HEK293T (cell line): ENCODE results near the gene SENP5.

ENCODE experiments used
- CTCF ChIA-PET: fragments of 350-600 bp; formaldehyde crosslinking; extraction: SDS; loops from one replicate; lab custom pipeline; 2021; ENCODE audit warnings: antibody characterized with exemption, inconsistent platforms; lab: Yijun Ruan, JAX
- POLR2A ChIA-PET: fragments of 350-600 bp; formaldehyde crosslinking; extraction: SDS; loops from one replicate; lab custom pipeline; 2020; ENCODE audit warnings: antibody characterized with exemption, inconsistent platforms; lab: Yijun Ruan, JAX
- DNase-seq: peaks from one replicate; pipeline ENCODE4 v3.0.0; 2012; ENCODE audit warnings: mixed read lengths; ENCODE audit errors: extremely low spot score
- ARNT ChIP-seq: fragments of 450-650 bp; IDR thresholded peaks from 2 replicates; pipeline ENCODE4 v1.6.1; 2017; ENCODE audit warnings: mild to moderate bottlenecking
- BHLHE40 ChIP-seq: fragments of 450-650 bp; IDR thresholded peaks from 2 replicates; pipeline ENCODE4 v1.6.1; 2016; ENCODE audit warnings: mild to moderate bottlenecking, moderate library complexity, borderline replicate concordance
- CTBP1 ChIP-seq: fragments of 450-650 bp; IDR thresholded peaks from 2 replicates; pipeline ENCODE4 v1.6.1; 2016; ENCODE audit warnings: borderline replicate concordance
- ELF4 ChIP-seq: fragments of 450-650 bp; IDR thresholded peaks from 2 replicates; pipeline ENCODE4 v1.6.1; 2017; ENCODE audit warnings: antibody characterized with exemption
- FOXA1 ChIP-seq: fragments of 450-650 bp; IDR thresholded peaks from 2 replicates; pipeline ENCODE4 v1.6.1; 2016; ENCODE audit warnings: mild to moderate bottlenecking
- FOXK2 ChIP-seq: fragments of 450-650 bp; IDR thresholded peaks from 2 replicates; pipeline ENCODE4 v1.6.1; 2016; ENCODE audit warnings: mild to moderate bottlenecking
- FOXM1 ChIP-seq: fragments of 450-650 bp; IDR thresholded peaks from 2 replicates; pipeline ENCODE4 v1.6.1; 2017; ENCODE audit warnings: mild to moderate bottlenecking, borderline replicate concordance
- HDGF ChIP-seq: fragments of 450-650 bp; IDR thresholded peaks from 2 replicates; pipeline ENCODE4 v1.6.1; 2017; ENCODE audit warnings: antibody characterized with exemption, borderline replicate concordance
- L3MBTL2 ChIP-seq: fragments of 450-650 bp; conservative IDR thresholded peaks from 2 replicates; pipeline ENCODE4 v1.6.1; 2016; ENCODE audit warnings: mild to moderate bottlenecking
- LEF1 ChIP-seq: fragments of 450-650 bp; IDR thresholded peaks from 2 replicates; pipeline ENCODE4 v1.6.1; 2017; ENCODE audit warnings: mild to moderate bottlenecking, borderline replicate concordance
- NFRKB ChIP-seq: fragments of 450-650 bp; IDR thresholded peaks from 2 replicates; pipeline ENCODE4 v1.6.1; 2016; ENCODE audit warnings: mild to moderate bottlenecking, moderate library complexity
- PKNOX1 ChIP-seq: fragments of 450-650 bp; IDR thresholded peaks from 2 replicates; pipeline ENCODE4 v1.6.1; 2016
- SP1 ChIP-seq: fragments of 450-650 bp; IDR thresholded peaks from 2 replicates; pipeline ENCODE4 v1.6.1; 2017
- SUZ12 ChIP-seq: fragments of 450-650 bp; IDR thresholded peaks from 2 replicates; pipeline ENCODE4 v1.6.1; 2016; ENCODE audit warnings: mild to moderate bottlenecking
- TARDBP ChIP-seq: fragments of 450-650 bp; IDR thresholded peaks from 2 replicates; pipeline ENCODE4 v1.6.1; 2016
- ZNF384 ChIP-seq: fragments of 450-650 bp; IDR thresholded peaks from 2 replicates; pipeline ENCODE4 v1.6.1; 2016

SENP5 gene

DNA sequence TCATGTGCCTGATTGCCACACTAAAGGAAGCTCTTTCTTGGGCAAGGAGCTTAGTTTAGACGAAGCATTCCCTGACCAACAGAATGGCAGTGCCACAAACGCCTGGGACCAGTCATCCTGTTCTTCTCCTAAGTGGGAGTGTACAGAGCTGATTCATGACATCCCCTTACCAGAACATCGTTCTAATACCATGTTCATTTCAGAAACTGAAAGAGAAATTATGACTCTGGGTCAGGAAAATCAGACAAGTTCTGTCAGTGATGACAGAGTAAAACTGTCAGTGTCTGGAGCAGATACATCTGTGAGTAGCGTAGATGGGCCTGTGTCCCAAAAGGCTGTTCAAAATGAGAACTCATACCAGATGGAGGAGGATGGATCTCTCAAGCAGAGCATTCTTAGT is 18.4 kb downstream of the SENP5 start:
- DNase-seq: no peak
- ChIA-PET POLR2A (no interaction called here), CTCF (interaction anchor here (0.7 kb wide), 1 partner anchor 215 kb away, joined by 3 read pairs; no protein-coding TSS in a partner anchor)
- no peak for TF ChIP-seq ARNT
- no peak for TF ChIP-seq FOXK2
- no peak for TF ChIP-seq FOXA1
- TF ChIP-seq SP1: no peak
- TF ChIP-seq SUZ12: no peak
- no peak for TF ChIP-seq L3MBTL2

GRCh38 chr3:196889844-196890708 is 22.4 kb downstream of the SENP5 start:
- DNase-seq: no peak
- TF ChIP-seq LEF1: no peak
- no peak for TF ChIP-seq NFRKB
- no peak for TF ChIP-seq FOXA1
- TF ChIP-seq PKNOX1: no peak
- ChIA-PET CTCF (interaction anchor here (0.6 kb wide), 1 partner anchor 54 kb away, joined by 3 read pairs; no protein-coding TSS in a partner anchor), POLR2A (no interaction called here)

- TF ChIP-seq SUZ12: no peak
- no peak for TF ChIP-seq ARNT
- no peak for TF ChIP-seq BHLHE40
- no peak for TF ChIP-seq HDGF
- TF ChIP-seq FOXM1: no peak
- no peak for TF ChIP-seq CTBP1
- TF ChIP-seq NFRKB: no peak
- TF ChIP-seq LEF1: no peak
- no peak for TF ChIP-seq FOXK2
- TF ChIP-seq PKNOX1: no peak
- no peak for TF ChIP-seq TARDBP
- no peak for TF ChIP-seq L3MBTL2
- no peak for TF ChIP-seq ELF4
- TF ChIP-seq FOXA1: no peak
- no peak for TF ChIP-seq ZNF384
- no peak for TF ChIP-seq SP1
- ChIA-PET POLR2A (no interaction called here), CTCF (interaction anchor here (0.6 kb wide), 1 partner anchor 22 kb away, joined by 5 read pairs; no protein-coding TSS in a partner anchor)
- no peak for DNase-seq
These were observed 27.0 kb downstream of the SENP5 start for GRCh38 chr3:196894557-196895295.

DNA sequence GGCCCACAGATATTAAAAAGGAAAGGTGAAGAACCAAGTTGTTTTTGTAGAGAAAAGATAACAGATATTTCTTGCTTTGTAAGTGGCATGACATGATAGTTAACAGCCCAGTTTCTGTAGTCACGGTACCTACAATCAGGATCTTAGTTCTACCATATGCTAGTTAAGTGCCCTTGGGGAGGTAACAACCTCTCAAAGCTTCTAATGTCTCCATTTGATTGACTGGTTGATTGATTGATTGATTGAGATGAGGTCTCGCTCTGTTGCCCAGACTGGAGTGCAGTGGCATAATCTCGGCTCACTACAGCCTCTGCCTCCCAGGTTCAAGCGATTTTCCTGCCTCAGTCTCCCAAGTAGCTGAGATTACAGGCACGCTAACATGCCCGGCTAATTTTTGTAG is 28.5 kb downstream of the SENP5 start:
- ChIA-PET POLR2A (no interaction called here), CTCF (no interaction called here)
- no peak for DNase-seq
- TF ChIP-seq LEF1: no peak
- TF ChIP-seq FOXM1: no peak
- TF ChIP-seq ELF4: no peak
- no peak for TF ChIP-seq FOXA1
- no peak for TF ChIP-seq TARDBP
- TF ChIP-seq PKNOX1: peak; percentile 49; the same call in 1 of the 2 replicates
- no peak for TF ChIP-seq BHLHE40

DNA sequence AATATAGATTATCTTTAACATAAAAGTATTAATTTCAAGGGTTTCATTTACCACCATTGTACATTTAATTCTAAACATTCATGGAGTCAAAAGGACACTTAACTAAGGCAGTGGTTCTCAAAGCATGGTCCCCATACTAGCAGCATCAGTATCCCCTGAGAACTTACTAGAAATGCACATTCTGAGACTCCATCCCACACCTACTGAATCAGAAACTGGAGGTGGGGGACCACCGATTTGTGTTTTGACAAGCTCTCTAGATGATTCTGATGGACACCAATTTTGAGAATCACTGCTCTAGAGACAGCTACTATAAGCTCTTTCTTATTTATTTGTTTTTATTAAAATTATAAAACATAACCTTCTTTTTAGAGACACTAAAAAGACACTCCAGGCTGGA is 34.0 kb downstream of the SENP5 start:
- no peak for TF ChIP-seq ZNF384
- no peak for TF ChIP-seq CTBP1
- TF ChIP-seq BHLHE40: no peak
- TF ChIP-seq FOXA1: no peak
- TF ChIP-seq NFRKB: no peak
- no peak for TF ChIP-seq SP1
- no peak for TF ChIP-seq FOXK2
- no peak for TF ChIP-seq SUZ12
- no peak for TF ChIP-seq ELF4
- no peak for TF ChIP-seq TARDBP
- TF ChIP-seq LEF1: no peak
- TF ChIP-seq FOXM1: no peak
- no peak for TF ChIP-seq ARNT
- TF ChIP-seq PKNOX1: no peak
- TF ChIP-seq L3MBTL2: no peak
- TF ChIP-seq HDGF: no peak
- DNase-seq: no peak
- ChIA-PET CTCF (no interaction called here), POLR2A (no interaction called here)
